HG02678 (cell line): Measurements from ENCODE around the gene RHBDL1.
"Not testable (repeated sequence)": the region's sequence is repeated elsewhere in the genome, so short reads cannot be mapped to it uniquely, and the experiment has no call there.

ENCODE experiments used
- ATAC-seq: cut with Tn5 transposase; IDR thresholded peaks from one replicate; pipeline ENCODE4 v1.9.1; 2021; ENCODE audit warnings: mild to moderate bottlenecking, moderate library complexity; ENCODE audit not compliant: unreplicated experiment

The RHBDL1 gene

GRCh38 chr16:704047-704446, 28.6 kb downstream of the RHBDL1 start:
- no peak for ATAC-seq

- ATAC-seq = no peak
Measured at GRCh38 chr16:704552-705380, 29.3 kb downstream of the RHBDL1 start.

DNA sequence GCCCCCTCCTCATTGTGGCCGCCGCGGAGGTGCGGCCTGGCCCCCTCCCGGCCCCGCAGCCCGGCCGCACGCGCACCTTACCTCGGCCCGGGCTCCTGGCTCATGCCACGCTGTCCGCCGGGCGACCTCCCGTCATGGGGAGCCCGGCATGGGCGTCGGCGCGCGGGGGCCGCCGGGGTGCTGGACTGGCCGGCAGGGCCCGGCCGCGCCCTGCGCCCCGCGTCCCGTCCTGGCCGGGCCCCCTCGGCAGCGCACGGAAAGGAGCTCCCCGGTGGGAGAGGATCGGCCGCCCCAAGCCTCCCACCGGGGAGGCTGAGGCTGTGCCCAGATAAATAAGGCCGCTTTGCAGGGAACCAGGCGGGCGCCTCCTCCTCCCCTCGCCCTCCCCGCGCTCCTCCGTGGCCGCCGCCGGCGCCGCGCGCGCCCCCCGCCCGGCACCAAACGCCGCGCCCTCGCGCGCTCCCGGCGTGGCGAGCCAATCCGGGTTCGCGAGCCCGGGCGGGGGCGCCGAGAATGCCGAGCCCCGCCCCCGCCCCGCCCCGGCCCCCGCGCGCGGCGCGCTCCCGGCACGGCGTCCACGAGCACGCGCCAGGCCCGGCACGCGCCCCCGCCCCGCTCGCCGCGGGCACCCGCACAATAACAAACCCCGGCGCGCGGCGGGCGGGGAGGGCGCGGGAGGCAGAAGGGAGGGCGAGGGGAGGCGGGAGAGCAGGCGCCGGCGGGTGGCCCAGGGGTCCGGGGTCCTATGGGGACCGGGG, 30.1 kb downstream of the RHBDL1 start, which contains the start of gene FBXL16:
FBXL16 (minus strand) TSS at position 371 of the 758 bp plus-strand sequence. CDS start 8,396 bp downstream, outside the sequence.
- no peak for ATAC-seq

DNA sequence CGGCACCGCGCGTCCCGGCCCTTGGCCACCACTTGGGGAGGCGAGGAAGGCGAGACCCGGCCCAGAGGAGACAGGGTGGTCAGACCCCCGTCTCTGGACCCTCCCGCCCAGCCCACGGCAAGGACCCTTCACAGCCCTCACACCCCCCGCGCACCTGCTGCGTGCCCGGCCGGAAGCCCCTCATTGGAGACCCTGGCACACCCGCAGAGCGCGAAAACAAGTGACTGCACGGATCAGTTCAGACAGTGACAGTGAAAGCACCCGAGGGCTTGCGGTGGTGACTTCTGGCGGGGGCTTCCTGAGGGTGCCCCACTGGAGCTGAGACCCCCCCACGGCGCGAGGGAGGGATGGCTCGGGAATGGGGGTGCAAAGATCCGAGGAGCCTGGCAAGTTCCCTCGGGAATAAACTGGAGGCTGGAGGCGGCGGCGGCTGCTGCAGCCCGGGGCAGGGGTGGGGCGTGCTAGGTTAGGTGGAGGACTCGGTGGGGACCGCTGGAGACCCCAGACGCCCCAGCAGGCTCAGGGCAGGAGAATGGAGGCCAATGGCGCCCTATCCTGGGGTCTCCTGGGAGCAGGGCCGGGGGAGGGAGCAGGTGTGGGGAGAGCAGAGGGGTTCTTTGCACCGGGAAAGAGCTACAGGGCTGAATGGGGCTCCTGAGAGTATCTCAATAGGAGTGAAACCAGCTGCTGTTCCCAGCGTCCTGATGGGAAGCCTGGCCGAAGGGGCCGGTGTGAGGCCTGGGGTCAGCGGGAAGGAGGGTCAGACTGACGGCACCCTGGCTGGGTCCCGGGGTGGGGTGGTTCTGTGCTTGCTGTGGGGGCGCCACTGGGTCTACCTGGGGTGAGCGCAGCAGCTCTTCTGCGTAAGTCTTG, 31.0 kb downstream of the RHBDL1 start:
- no peak for ATAC-seq

DNA sequence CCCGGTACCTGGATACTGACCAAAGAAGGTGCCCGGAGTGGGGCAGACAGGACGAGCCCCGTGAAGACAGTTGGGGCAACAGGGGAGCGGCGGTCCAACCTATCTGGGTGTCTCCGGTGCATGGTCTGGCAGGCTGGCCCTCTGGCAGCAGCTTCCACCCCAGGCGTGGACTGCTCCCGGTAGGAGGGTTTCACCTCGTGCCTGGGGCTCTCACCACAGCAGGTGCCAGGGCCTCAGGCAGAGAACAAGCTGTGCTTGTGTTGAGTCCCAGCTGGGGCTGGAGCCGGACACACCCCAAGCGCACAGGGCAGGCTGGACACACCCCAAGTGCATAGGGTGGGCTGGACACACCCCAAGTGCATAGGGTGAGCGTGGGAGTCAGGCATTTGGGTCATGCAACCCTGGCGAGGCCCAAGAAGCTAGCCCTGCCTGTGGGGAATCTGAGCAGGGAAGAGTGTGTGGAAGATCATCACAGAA, 31.6 kb downstream of the RHBDL1 start:
- no peak for ATAC-seq

GRCh38 chr16:708019-708418, 32.5 kb downstream of the RHBDL1 start:
- no peak for ATAC-seq

DNA sequence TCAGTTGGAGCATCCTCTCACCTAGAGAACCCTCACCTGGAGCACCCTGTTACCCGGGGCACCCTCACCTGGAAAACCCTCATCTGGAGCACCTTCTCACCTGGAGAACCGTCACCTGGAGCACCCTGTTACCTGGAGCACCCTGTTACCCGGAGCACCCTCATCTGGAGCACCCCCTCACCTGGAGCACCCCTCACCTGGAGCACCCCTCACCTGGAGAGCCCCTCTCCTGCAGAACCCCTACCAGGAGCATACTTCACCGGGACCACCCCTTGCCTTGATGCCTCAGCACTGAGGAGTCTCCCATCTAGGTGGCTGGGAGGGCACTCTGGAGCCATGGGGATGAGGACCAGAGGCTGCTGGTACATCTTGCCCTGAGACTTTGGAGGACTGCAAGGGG, 33.5 kb downstream of the RHBDL1 start:
- no peak for ATAC-seq

DNA sequence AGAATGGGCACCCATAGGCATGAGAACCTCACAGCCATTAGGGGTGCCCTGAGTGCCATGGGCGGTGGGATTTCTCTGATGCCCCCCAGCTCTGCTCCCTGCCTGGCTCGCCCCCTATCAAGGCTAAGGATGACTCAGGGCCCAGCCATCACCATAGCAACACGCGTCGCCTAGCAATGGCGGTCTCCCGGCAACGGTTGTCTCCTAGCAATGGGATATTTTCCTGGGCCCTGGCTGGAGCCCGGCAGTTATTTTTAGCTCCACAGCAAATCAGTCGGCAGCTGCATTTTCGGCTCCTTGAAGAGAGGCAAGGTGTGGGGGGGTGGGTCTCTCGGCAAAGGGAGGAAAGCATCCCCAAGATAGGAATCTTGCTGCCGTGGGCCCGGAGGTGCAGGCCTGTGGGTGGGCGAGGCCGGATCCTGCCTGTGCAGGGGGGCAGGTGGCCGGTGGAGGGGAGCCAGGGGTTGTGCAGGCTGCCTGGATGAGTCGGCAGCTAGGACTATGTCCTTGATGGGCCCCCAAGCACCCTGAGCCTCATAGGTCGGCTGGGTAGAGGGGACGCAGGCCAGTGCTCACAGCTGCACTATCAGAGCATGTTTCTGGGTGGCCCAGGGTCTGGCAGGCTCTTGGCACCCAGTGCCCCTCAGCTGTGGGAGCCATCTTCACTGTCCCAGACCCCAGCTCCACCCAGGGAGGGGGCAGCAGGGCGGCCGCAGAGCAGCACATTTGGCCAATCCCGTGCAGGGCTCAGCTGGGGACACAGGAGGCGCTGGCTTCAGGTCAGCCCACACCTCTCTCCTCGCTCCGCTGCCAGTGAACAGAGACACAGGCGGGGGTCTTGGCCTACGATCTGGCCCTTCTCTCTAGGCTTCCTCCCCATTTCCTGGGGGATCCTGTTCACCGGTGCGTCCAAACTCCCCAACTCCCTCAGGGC, 34.4 kb downstream of the RHBDL1 start:
- no peak for ATAC-seq

DNA sequence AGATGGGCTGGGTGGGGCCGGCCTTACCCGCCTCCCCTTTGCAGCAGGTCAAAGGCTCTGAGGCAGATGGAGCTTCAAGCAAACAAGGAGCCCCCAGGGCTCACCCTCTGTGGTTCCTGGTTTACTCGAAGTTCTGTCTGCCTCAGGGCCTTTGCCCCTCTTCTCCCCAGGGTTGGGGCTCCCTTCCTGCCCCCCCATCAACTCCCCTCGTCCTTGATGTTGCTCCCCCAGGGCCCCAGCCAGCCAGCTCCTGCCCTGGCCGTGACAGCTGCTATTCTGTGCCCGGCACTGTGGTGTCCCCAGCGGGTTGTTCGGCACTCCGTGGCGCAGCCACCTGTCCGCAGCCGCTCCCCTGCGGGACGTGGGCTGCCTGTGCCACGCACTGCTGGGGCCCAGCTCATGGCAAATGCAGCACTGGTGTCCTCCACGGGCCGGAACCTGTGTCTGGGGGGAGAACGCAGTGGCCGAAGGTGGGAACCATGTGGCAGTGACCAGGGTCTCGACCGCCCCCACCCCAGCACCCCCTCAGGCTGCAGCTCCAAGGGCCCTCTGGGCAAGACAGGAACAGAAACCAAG, 35.1 kb downstream of the RHBDL1 start:
- no peak for ATAC-seq

- ATAC-seq = no peak
Measured at GRCh38 chr16:711084-711483, 35.6 kb downstream of the RHBDL1 start.

DNA sequence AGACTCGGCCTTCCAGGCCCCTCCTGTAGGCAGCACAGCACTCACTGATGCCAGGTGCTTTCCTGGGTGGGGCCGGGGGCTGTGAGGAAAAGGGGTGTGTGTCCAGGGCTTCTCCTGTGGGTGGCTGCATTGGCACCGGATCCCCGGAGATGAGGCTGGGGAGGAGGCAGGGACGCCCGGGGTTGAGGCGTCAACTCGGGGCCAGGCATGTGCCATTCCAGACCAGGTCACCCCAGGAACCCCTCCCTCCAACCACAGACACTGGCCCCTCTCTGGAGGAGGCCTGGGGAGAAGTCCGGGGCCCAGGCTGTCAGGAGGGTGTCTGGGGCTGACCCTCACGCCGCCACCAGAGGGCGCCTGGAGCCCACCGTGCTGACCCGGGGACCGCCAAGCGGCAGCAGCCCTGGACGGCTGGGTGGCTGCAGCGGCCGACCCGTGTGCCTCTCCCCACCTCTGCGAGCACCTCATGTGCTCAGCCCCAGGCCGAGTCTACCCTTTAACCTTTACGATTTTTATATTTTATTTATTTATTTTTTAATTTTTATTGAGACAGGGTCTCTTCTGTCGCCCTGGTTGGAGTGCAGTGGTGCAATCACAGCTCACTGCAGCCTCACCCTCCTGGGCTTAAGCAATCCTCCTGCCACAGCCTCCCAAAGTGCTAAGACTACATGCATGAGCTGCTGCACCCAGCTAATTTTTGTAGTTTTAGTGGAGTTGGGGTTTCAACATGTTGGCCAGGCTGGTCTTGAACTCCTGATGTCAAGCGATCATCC, 36.3 kb downstream of the RHBDL1 start:
- no peak for ATAC-seq

GRCh38 chr16:712740-713250, 37.3 kb downstream of the RHBDL1 start:
- ATAC-seq = not testable (repeated sequence)

DNA sequence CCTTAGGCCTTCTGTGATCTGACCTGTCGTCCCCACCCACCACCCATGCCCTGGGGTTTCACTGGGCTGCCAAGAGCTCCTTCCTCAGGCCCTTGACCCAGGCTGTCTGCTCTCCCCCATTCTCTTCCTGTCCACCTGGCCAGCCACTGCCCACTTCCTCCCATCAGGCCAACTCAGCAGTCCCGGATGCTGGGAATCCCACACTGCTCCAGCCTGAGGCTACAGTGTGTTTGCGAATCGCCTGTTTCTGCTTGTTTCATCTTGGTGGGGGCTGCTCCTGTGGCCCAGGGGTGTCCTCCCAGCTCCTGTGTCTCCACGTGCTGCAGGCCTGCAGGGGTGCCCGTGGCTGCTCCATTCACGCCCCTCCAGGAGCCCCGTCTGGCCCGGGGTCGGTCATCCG, 38.6 kb downstream of the RHBDL1 start:
- ATAC-seq = no peak

- peak; percentile 84 for ATAC-seq
Measured at GRCh38 chr16:714558-715476, 39.3 kb downstream of the RHBDL1 start, which contains the start of gene METRN. Gene METRN, plus strand, starts transcription at chr16:715118. Its CDS starts 172 bp downstream, at chr16:715290.

- ATAC-seq = peak; percentile 15
Measured at GRCh38 chr16:715477-716199, 40.2 kb downstream of the RHBDL1 start.

GRCh38 chr16:716200-716568, 40.7 kb downstream of the RHBDL1 start:
- ATAC-seq = no peak
